ENCODE measurements around the gene SLC22A3.

Gene SLC22A3

GRCh38 chr6:160331204-160331603 lies 17.0 kb upstream of the SLC22A3 start:
- no peak overlapping the region for H3K4me3 ChIP-seq (ENCODE audit: low read length)
- no peak for DNase-seq (ENCODE audit: low read depth, low spot score)

- no peak for DNase-seq (ENCODE audit: low read depth, low spot score)
- H3K4me3 ChIP-seq (ENCODE audit: low read length), result no peak overlapping the region
Measured at GRCh38 chr6:160331753-160332152, 16.4 kb upstream of the SLC22A3 start.

- no peak overlapping the region for H3K4me3 ChIP-seq (ENCODE audit: low read length)
- no peak for DNase-seq (ENCODE audit: low read depth, low spot score)
Measured at GRCh38 chr6:160333101-160333500, 15.1 kb upstream of the SLC22A3 start.

- DNase-seq (ENCODE audit: low read depth, low spot score), result no peak
- no peak overlapping the region for H3K4me3 ChIP-seq (ENCODE audit: low read length)
Measured at GRCh38 chr6:160333841-160334240, 14.3 kb upstream of the SLC22A3 start.

- DNase-seq (ENCODE audit: low read depth, low spot score), result no peak
- no peak overlapping the region for H3K4me3 ChIP-seq (ENCODE audit: low read length)
Measured at GRCh38 chr6:160336200-160336599, 12.0 kb upstream of the SLC22A3 start.

GRCh38 chr6:160337301-160337700 lies 10.9 kb upstream of the SLC22A3 start:
- DNase-seq (ENCODE audit: low read depth, low spot score), result no peak
- no peak overlapping the region for H3K4me3 ChIP-seq (ENCODE audit: low read length)

GRCh38 chr6:160337991-160338390 lies 10.2 kb upstream of the SLC22A3 start:
- DNase-seq (ENCODE audit: low read depth, low spot score), result no peak
- no peak overlapping the region for H3K4me3 ChIP-seq (ENCODE audit: low read length)

- H3K4me3 ChIP-seq (ENCODE audit: low read length), result no peak overlapping the region
- no peak for DNase-seq (ENCODE audit: low read depth, low spot score)
Measured at GRCh38 chr6:160343144-160343543, 5.0 kb upstream of the SLC22A3 start.

- no peak overlapping the region for H3K4me3 ChIP-seq (ENCODE audit: low read length)
- DNase-seq (ENCODE audit: low read depth, low spot score), result no peak
Measured at GRCh38 chr6:160344271-160344670, 3.9 kb upstream of the SLC22A3 start.

GRCh38 chr6:160347259-160348222 lies 637 bp upstream of the SLC22A3 start:
- H3K4me3 ChIP-seq (ENCODE audit: low read length), result no peak overlapping the region
- DNase-seq (ENCODE audit: low read depth, low spot score), result no peak

- no peak for DNase-seq (ENCODE audit: low read depth, low spot score)
- H3K4me3 ChIP-seq (ENCODE audit: low read length), result no peak overlapping the region
Measured at GRCh38 chr6:160349020-160349441, 853 bp downstream of the SLC22A3 start.

- no peak for DNase-seq (ENCODE audit: low read depth, low spot score)
Measured at GRCh38 chr6:160349814-160350350, 1.7 kb downstream of the SLC22A3 start.

GRCh38 chr6:160353950-160354496 lies 5.8 kb downstream of the SLC22A3 start:
- DNase-seq (ENCODE audit: low read depth, low spot score), result no peak
- H3K4me3 ChIP-seq (ENCODE audit: low read length), result no peak overlapping the region

More at GRCh38 chr6:160349814-160350350, 1.7 kb downstream of the SLC22A3 start:
- no peak overlapping the region for H3K4me3 ChIP-seq (ENCODE audit: low read length)

GRCh38 chr6:160355001-160355400 lies 6.8 kb downstream of the SLC22A3 start:
- no peak overlapping the region for H3K4me3 ChIP-seq (ENCODE audit: low read length)
- no peak for DNase-seq (ENCODE audit: low read depth, low spot score)

GRCh38 chr6:160356074-160356744 lies 8.0 kb downstream of the SLC22A3 start:
- no peak for DNase-seq (ENCODE audit: low read depth, low spot score)
- H3K4me3 ChIP-seq (ENCODE audit: low read length), result no peak overlapping the region

- DNase-seq (ENCODE audit: low read depth, low spot score), result no peak
Measured at GRCh38 chr6:160357088-160357487, 8.9 kb downstream of the SLC22A3 start.

GRCh38 chr6:160358225-160359119 lies 10.3 kb downstream of the SLC22A3 start:
- no peak overlapping the region for H3K4me3 ChIP-seq (ENCODE audit: low read length)
- no peak for DNase-seq (ENCODE audit: low read depth, low spot score)

More at GRCh38 chr6:160357088-160357487, 8.9 kb downstream of the SLC22A3 start:
- no peak overlapping the region for H3K4me3 ChIP-seq (ENCODE audit: low read length)

GRCh38 chr6:160360955-160361354 lies 12.8 kb downstream of the SLC22A3 start:
- H3K4me3 ChIP-seq (ENCODE audit: low read length), result no peak overlapping the region
- DNase-seq (ENCODE audit: low read depth, low spot score), result no peak

- no peak overlapping the region for H3K4me3 ChIP-seq (ENCODE audit: low read length)
- DNase-seq (ENCODE audit: low read depth, low spot score), result no peak
Measured at GRCh38 chr6:160362556-160362955, 14.4 kb downstream of the SLC22A3 start.

All from Jurkat, Clone E6-1 (cell line).